Small intestine (tissue), 7 donors: ENCODE data around the gene GPS1. TPM values are rescaled to one million over a fixed set of nuclear protein-coding genes. Genes with fewer than 3 reads are reported as not detected.

ENCODE experiments used
- DNase-seq, 2 donors: peaks; one replicate each; pipeline versions ENCODE4 v3.0.0 to v3.0.0-alpha.2; 2013
- FAIRE-seq: peaks from 2 replicates; lab custom pipeline; 2012; peaks lifted over from hg19 to GRCh38; lab: Jason Lieb, UNC
- H3K27ac ChIP-seq, 3 donors: one replicate each; pipeline ENCODE4 v1.5.1; 2013; ENCODE audit warnings: low read length in 2 of 3, mild to moderate bottlenecking in 2 of 3, control low read depth in 1 of 3, inconsistent platforms in 1 of 3, low read depth in 1 of 3, moderate library complexity in 1 of 3
- H3K27me3 ChIP-seq, 3 donors: one replicate each; pipeline ENCODE4 v1.6.1; 2013; ENCODE audit warnings: low read length in 3 of 3, inconsistent platforms in 1 of 3; ENCODE audit not compliant: control insufficient read depth in 3 of 3, insufficient read depth in 3 of 3
- H3K36me3 ChIP-seq, 3 donors: one replicate each; pipeline ENCODE4 v1.6.1; 2013; ENCODE audit warnings: low read length in 3 of 3, inconsistent platforms in 1 of 3, low read depth in 1 of 3, mild to moderate bottlenecking in 1 of 3, moderate library complexity in 1 of 3; ENCODE audit not compliant: control insufficient read depth in 3 of 3, insufficient read depth in 2 of 3
- H3K4me1 ChIP-seq, 3 donors: one replicate each; pipeline ENCODE4 v1.6.1; 2013; ENCODE audit warnings: low read length in 2 of 3, inconsistent platforms in 1 of 3, low read depth in 1 of 3, mild to moderate bottlenecking in 1 of 3, moderate library complexity in 1 of 3; ENCODE audit not compliant: control insufficient read depth in 3 of 3, insufficient read depth in 2 of 3
- H3K4me3 ChIP-seq, 3 donors: one replicate each; pipeline ENCODE4 v1.5.1; 2013; ENCODE audit warnings: low read length in 3 of 3, control low read depth in 1 of 3, inconsistent platforms in 1 of 3, low read depth in 1 of 3, mild to moderate bottlenecking in 1 of 3, moderate library complexity in 1 of 3
- H3K9me3 ChIP-seq, 2 donors: one replicate each; pipeline ENCODE4 v1.6.1; 2013; ENCODE audit warnings: low read depth in 1 of 2, low read length in 1 of 2; ENCODE audit not compliant: control insufficient read depth in 2 of 2, insufficient read depth in 1 of 2
- WGBS, 3 donors: extraction: QIAGEN DNeasy Blood & Tissue Kit; methylation state at CpG; one replicate each; pipeline ENCODE4 v1.1.7; 2013; 5-methylcytosine and 5-hydroxymethylcytosine counted together
- polyA plus RNA-seq, 4 donors: library from polyadenylated mRNA; stranded (reverse) in 3 of 4; unstranded in 1 of 4; fragments of 200-250 nt in 3 of 4; fragments of 120-200 nt in 1 of 4; gene quantifications; one replicate each; pipeline versions ENCODE4 v1.2.1 to v1.2.3, GENCODE V29; 2013
- donor health status: healthy with polysubstance abuse.
- donor health status: control.
- donor health status: control.
- donor health status: Bipolar disorder and iron deficiency.
- donor health status: healthy.

The GPS1 gene
- polyA plus RNA-seq, 4 donors: 80.4 to 161 (median 120) TPM

DNA sequence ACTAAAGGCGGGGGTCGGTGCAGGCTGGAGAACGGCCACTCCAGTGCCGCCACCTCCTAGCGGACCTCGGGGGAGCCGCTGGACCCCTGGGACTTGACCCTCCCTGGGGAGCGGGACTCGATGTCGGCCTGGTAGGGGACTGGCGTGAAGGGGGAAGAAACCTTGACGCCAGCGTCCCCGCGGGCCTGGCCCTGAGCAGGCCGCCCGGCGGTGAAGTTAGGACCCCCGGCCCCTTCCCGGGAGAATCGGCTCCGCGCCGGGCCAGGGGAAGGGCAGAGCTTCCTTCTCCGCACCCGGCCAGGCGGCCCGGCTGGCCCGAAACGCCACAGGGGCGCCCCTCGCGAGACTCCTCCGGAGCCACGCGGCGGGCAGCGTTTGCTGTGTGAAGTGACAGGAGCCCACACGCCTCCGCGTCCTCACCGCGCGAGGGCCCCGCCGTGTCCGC lies 13.5 kb downstream of the GPS1 start:
- peaks cover 0 to 41% (median 6%) of the 10 kb centered on the region in 3 donors for H3K36me3 ChIP-seq
- H3K4me3 ChIP-seq: peak overlapping the region; percentile 66 to 95 (median 85)
- 0 to 1% (median 1%) methylated on average over 25 to 47 of the region's 47 CpGs for WGBS, 3 donors
- no peak for FAIRE-seq
- H3K4me1 ChIP-seq: peaks cover 5 to 9% (median 5%) of the 10 kb centered on the region in 3 donors
- peak in 1 of 2 donors; percentile 55 for DNase-seq
- no peaks in the 10 kb centered on the region for H3K9me3 ChIP-seq
- no peaks in the 10 kb centered on the region for H3K27me3 ChIP-seq
- H3K27ac ChIP-seq: peak overlapping the region in 2 of 3 donors; percentile 67 to 78

DNA sequence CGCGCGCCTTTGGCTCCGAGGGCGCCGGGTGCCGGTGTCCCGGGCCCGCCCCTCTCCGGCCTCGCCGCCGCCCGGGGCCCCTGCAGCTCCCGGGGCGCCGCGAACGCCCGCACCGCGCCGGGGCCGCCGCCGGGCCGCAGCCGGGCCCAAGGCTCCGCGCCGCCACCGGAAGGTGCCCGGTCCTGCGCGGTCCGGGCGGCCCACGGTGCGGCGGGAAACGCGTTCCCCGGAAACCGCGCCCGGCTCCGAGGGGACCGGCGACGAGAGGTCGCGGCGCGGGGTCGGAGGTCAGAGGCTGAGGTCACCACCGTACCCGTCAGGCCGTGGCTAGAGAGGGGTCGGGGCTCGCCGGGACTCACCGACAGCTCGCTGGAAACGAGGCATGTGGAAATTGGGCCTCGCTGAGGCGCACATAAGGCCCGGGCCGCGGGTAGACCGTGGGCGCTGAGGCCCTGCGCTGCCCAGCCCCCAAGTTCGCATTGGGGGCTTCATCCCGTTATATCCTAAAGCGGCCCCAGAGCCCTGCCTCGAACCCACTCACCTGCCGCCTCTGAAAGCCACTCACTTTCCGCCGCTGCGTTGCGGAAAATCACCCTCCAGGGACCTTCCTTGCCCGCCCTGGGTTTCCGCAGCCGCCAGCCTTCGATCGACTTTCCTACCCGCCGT lies 14.1 kb downstream of the GPS1 start, which contains the start of gene DUS1L:
DUS1L (minus strand) TSS at position 167 of the 666 bp plus-strand sequence. CDS start 745 bp downstream, outside the sequence.
- FAIRE-seq: no peak
- 8 to 17% (median 13%) methylated on average over 65 to 88 of the region's 88 CpGs for WGBS, 3 donors

DNA sequence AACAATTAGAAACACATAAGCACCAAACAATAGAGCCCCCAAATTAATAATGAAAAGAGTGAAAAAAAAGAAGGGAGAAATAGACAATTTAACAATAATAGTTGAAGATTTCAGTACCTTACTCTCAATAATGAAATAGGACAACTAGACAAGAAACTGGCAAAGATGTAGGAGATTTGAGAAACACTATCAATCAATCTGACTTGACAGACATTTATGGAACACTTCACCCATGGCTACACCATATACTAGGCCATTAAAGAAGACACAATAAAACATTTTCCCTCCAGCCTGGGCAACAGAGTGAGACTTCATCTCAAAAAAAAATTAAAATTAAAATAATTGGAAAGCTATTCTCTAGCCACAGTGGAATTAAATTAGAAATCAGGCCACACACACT lies 18.9 kb downstream of the GPS1 start:
- FAIRE-seq: no peak
- H3K27me3 ChIP-seq: no peaks in the 10 kb centered on the region
- no peaks in the 10 kb centered on the region for H3K9me3 ChIP-seq
- peaks cover 1 to 5% (median 3%) of the 10 kb centered on the region in 3 donors for H3K4me1 ChIP-seq
- H3K27ac ChIP-seq: no peak overlapping the region
- no peak for DNase-seq
- no peak overlapping the region for H3K4me3 ChIP-seq
- H3K36me3 ChIP-seq: no peaks in the 10 kb centered on the region

More for the DNA sequence above, 14.1 kb downstream of the GPS1 start, which contains the start of gene DUS1L:
- Histone ChIP-seq H3K36me3 (peaks cover 0 to 35% (median 4%) of the 10 kb centered on the region in 3 donors), H3K4me3 (peak within 1 kb of the TSS; percentile 67 to 95 (median 85)), H3K9me3 (no peaks in the 10 kb centered on the region), H3K27me3 (no peaks in the 10 kb centered on the region), H3K27ac (peak within 1 kb of the TSS; percentile 15 to 80 (median 67)), H3K4me1 (peaks cover 5 to 9% (median 5%) of the 10 kb centered on the region in 3 donors)
- peak; percentile 57 to 73 for DNase-seq

DNA sequence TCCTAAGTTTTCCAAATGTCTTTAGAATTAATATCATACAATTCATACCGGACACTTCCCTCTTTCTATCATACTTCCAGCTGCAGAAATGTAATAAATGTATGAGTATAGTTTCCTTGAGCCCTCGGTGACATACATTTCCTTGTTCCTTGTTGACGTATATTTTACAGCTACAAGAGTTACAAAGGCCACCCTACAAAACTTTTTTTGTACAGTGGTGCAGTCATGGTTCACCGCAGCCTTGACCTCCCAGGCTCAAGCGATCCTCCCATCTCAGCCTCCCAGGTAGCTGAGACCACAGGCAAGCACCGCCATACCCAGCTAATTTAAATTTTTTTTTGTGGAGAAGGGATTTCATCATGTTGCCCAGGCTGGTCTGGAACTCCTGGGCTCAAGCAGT lies 21.1 kb downstream of the GPS1 start:
- Histone ChIP-seq H3K27ac (no peak overlapping the region), H3K36me3 (peaks cover 0 to 6% (median under 1%) of the 10 kb centered on the region in 3 donors), H3K4me1 (no peaks in the 10 kb centered on the region), H3K4me3 (no peak overlapping the region), H3K27me3 (no peaks in the 10 kb centered on the region), H3K9me3 (no peaks in the 10 kb centered on the region)
- WGBS, 3 donors: 35 to 57% (median 48%) methylated on average over 6 of the region's 6 CpGs
- DNase-seq (peak in 1 of 2 donors; percentile 70), FAIRE-seq (no peak)

DNA sequence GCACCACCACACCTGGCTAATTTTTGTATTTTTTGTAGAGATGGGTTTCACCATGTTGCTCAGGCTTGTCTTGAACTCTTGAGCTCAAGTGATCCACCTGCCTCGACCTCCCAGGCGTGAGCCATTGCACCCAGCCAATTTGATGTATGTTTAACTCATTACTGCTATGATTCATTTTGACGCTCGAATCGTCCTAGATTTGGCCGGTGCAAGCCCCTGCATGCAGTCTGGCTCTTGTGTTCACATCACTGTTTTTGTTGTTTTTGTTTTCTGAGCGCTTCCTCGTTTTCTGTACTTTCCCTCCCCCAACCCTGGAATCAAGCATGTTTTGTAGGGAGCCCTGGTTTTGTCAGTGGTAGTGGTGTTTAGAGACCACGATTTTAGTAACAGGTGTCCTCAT lies 21.7 kb downstream of the GPS1 start:
- Histone ChIP-seq H3K9me3 (no peaks in the 10 kb centered on the region), H3K27me3 (no peaks in the 10 kb centered on the region), H3K4me1 (no peaks in the 10 kb centered on the region), H3K27ac (no peak overlapping the region), H3K36me3 (peaks cover 0 to 13% (median 5%) of the 10 kb centered on the region in 3 donors), H3K4me3 (no peak overlapping the region)
- no peak for FAIRE-seq
- 83 to 89% (median 85%) methylated on average over 9 of the region's 9 CpGs for WGBS, 3 donors
- no peak for DNase-seq

DNA sequence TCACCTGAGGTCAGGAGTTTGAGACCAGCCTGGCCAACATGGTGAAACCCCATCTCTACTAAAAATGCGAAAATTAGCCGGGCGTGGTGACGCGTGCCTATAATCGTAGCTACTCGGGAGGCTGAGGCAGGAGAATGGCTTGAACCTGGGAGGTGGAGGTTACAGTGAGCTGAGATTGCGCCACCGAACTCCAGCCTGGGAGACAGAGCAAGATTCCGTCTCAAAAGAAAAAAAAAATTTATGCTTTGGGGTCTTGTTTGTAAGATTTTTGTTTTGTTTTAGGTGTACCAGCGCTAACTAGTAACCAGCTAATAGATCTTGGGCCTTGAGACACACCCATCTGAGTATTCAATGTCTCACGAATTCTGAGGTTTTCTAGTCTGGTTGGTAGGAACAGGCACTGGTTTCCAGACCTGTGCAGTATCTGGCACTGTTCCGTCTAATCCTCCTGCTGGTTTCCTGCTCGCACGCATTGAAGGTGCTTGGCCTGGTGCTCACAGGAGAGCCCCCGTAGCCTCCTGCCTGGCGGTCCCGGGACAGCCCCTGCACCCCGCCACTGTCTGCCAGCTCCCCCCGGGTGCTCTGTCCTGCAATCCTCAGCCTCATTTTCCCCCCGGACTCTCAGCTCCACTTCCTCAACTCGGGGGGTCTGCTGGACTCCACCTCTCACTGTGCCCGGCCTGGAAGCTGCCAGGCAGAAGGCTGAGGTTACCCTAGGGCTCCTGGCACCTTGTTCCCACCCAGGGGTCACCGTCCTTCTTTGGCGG lies 24.5 kb downstream of the GPS1 start:
- H3K4me1 ChIP-seq: no peaks in the 10 kb centered on the region
- no peak overlapping the region for H3K27ac ChIP-seq
- H3K27me3 ChIP-seq: no peaks in the 10 kb centered on the region
- no peak overlapping the region for H3K4me3 ChIP-seq
- H3K9me3 ChIP-seq: no peaks in the 10 kb centered on the region
- no peak for DNase-seq
- 77 to 85% (median 82%) methylated on average over 25 of the region's 25 CpGs for WGBS, 3 donors
- peaks cover 12 to 39% (median 13%) of the 10 kb centered on the region in 3 donors for H3K36me3 ChIP-seq
- no peak for FAIRE-seq

DNA sequence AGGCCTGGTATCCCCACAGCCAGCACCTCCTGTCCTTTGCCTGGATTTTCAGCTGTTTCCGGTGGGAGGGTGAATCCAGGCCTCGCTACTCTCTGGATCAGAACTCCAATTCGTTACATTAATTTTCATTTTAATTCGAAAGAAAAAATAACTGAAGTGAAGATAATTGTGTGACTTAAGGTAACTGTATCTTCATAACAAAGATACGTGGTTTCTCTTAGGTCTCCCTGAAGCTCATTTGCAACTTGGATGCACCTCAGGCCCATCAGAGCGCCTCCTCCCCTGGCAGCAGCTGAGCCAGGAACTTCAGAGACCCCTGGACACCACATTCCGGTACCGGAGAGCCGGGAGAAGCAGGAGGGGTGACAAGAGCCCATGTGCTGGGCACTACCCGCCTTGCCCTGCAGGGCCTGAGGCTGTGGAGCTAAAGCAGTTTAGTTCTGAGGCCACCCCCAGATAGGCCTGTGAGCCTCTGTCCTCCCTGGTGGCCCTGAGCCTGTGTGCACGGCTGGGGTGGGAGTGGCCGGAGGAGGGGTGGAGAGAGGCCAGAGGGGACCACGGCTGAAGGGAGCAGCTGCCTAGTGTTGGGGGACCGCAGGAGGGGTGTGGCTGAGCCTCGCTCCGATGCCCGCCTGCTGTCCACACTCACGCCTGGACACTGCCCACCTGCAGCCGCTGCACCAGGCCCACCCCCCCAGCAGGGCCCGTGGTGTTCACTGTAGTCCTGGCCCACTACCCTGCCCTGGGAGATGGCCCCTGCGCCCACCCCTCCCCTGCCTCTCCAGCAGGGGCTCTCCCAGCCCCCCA lies 25.3 kb downstream of the GPS1 start:
- no peak overlapping the region for H3K4me3 ChIP-seq
- no peaks in the 10 kb centered on the region for H3K4me1 ChIP-seq
- no peaks in the 10 kb centered on the region for H3K9me3 ChIP-seq
- no peaks in the 10 kb centered on the region for H3K27me3 ChIP-seq
- H3K36me3 ChIP-seq: peaks cover 12 to 46% (median 19%) of the 10 kb centered on the region in 3 donors
- FAIRE-seq: no peak
- no peak for DNase-seq
- H3K27ac ChIP-seq: no peak overlapping the region
- 81 to 82% (median 81%) methylated on average over 20 to 21 of the region's 21 CpGs for WGBS, 3 donors
